ENCODE data around the gene SLC25A12.
A peak's percentile ranks its signal among the peaks of the same experiment; 100 is the strongest.

SLC25A12 gene

DNA sequence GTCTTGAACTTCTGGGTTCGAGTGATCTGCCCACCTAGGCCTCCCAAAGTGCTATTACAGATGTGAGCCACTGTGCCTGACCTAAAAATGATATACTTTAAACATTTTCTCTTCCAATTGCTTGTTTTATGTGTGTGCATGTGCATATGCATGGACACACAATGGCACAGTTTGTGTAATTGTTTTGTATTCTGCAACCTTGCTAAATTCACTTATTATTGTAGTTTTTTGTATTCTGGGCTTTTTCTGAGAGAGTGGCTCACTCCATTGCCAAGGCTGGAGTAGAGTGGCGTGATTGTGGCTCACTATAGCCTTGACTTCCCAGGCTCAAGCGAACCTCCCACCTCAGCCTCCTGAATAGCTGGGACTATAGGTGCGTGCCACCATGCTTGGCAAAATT is 36.3 kb upstream of the SLC25A12 start:
- Histone ChIP-seq H3K4me3 (IDR thresholded peaks at IDR 0.05; ENCODE audit: insufficient read depth, low read depth, low read length) (no peak overlapping the region), H3K9ac (no peak overlapping the region), H3K27ac (no peak overlapping the region), H2AFZ (ENCODE audit: low read depth) (no peak overlapping the region), H4K20me1 (ENCODE audit: insufficient read depth) (no peaks in the 10 kb centered on the region), H3K79me2 (ENCODE audit: insufficient read depth, low read depth) (peaks cover 68% of the 10 kb centered on the region), H3K36me3 (ENCODE audit: insufficient read depth) (no peaks in the 10 kb centered on the region; the same call in 1 of the 2 replicates), H3K4me2 (no peak overlapping the region), H3K27me3 (ENCODE audit: insufficient read depth, low read depth) (no peaks in the 10 kb centered on the region), H3K4me1 (ENCODE audit: low read depth, poor library complexity, severe bottlenecking) (peaks cover 4% of the 10 kb centered on the region)
- TF ChIP-seq, protein P1, sequence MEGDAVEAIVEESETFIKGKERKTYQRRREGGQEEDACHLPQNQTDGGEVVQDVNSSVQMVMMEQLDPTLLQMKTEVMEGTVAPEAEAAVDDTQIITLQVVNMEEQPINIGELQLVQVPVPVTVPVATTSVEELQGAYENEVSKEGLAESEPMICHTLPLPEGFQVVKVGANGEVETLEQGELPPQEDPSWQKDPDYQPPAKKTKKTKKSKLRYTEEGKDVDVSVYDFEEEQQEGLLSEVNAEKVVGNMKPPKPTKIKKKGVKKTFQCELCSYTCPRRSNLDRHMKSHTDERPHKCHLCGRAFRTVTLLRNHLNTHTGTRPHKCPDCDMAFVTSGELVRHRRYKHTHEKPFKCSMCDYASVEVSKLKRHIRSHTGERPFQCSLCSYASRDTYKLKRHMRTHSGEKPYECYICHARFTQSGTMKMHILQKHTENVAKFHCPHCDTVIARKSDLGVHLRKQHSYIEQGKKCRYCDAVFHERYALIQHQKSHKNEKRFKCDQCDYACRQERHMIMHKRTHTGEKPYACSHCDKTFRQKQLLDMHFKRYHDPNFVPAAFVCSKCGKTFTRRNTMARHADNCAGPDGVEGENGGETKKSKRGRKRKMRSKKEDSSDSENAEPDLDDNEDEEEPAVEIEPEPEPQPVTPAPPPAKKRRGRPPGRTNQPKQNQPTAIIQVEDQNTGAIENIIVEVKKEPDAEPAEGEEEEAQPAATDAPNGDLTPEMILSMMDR (conservative IDR thresholded peaks at IDR 0.05; ENCODE audit: low read depth, low read length), result no peak

DNA sequence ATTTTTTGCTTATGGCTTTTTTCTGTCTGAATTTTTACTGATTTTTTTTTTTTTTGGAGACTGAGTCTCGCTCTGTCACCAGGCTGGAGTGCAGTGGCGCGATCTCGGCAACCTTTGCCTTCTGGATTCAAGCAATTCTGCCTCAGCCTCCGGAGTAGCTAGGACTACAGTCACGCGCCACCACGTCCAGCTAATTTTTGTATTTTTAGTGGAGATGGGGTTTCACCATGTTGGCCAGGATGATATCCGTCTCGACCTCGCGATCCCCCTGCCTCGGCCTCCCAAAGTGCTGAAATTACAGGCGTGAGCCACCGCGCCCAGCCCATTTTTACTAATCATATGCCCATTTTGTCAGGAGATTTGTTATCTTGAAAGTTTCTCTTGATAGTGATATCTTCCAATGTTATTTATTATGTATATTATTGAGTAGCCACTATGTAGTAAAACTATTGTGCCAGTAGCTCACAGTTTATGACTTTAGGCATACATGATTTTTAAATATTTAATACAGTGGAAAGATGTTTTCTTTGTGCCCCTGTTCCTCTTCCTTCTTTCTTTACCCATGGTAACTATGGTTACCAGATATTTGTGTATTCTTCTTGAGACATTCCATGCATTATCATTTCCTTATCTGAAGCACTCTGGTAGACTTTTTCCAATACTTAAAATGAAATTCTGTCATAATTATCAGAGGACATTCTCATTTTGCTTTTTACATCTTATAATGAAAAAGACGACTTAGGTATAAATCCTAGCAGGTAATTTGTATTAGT is 30.3 kb upstream of the SLC25A12 start:
- Histone ChIP-seq H2AFZ (ENCODE audit: low read depth) (no peak overlapping the region), H3K9ac (no peak overlapping the region), H3K36me3 (ENCODE audit: insufficient read depth) (no peaks in the 10 kb centered on the region), H3K79me2 (ENCODE audit: insufficient read depth, low read depth) (peaks cover 48% of the 10 kb centered on the region), H3K27me3 (ENCODE audit: insufficient read depth, low read depth) (no peaks in the 10 kb centered on the region), H3K4me3 (IDR thresholded peaks at IDR 0.05; ENCODE audit: insufficient read depth, low read depth, low read length) (no peak overlapping the region), H3K27ac (no peak overlapping the region), H3K4me2 (peak overlapping the region; percentile 98; the same call in 1 of the 2 replicates), H3K4me1 (ENCODE audit: low read depth, poor library complexity, severe bottlenecking) (peaks cover 34% of the 10 kb centered on the region), H4K20me1 (ENCODE audit: insufficient read depth) (no peaks in the 10 kb centered on the region)
- TF ChIP-seq, protein P1 (conservative IDR thresholded peaks at IDR 0.05; ENCODE audit: low read depth, low read length), result no peak

DNA sequence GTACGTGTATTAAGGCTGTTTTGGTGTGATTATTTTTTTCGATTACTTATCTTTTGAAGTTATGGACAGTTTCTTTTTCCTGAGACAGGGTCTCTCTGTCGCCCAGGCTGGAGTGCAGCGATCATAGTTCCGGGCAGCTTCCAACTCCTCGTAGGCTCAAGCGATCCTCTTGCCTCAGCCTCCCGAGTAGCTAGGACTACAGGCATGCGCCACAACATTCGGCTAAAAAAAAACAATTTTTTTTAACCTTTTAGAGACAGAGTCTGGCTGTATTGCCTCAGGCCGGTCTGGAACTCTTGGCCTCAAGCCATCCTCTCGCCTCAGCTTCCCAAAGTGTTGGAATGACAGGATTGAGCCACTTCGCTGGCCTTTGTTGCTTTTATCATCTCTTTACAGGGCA is 29.2 kb upstream of the SLC25A12 start:
- TF ChIP-seq, protein P1 (conservative IDR thresholded peaks at IDR 0.05; ENCODE audit: low read depth, low read length), result no peak
- H4K20me1 ChIP-seq (ENCODE audit: insufficient read depth), result no peaks in the 10 kb centered on the region
- no peaks in the 10 kb centered on the region for H3K27me3 ChIP-seq (ENCODE audit: insufficient read depth, low read depth)
- H3K4me1 ChIP-seq (ENCODE audit: low read depth, poor library complexity, severe bottlenecking), result peaks cover 34% of the 10 kb centered on the region
- peak overlapping the region; percentile 87; the same call in 1 of the 2 replicates for H2AFZ ChIP-seq (ENCODE audit: low read depth)
- peak overlapping the region; percentile 88 for H3K9ac ChIP-seq
- H3K36me3 ChIP-seq (ENCODE audit: insufficient read depth), result no peaks in the 10 kb centered on the region
- H3K4me3 ChIP-seq (IDR thresholded peaks at IDR 0.05; ENCODE audit: insufficient read depth, low read depth, low read length), result peak overlapping the region; percentile 84
- peak overlapping the region; percentile 78 for H3K27ac ChIP-seq
- H3K79me2 ChIP-seq (ENCODE audit: insufficient read depth, low read depth), result peaks cover 37% of the 10 kb centered on the region
- H3K4me2 ChIP-seq, result peak overlapping the region; percentile 98

DNA sequence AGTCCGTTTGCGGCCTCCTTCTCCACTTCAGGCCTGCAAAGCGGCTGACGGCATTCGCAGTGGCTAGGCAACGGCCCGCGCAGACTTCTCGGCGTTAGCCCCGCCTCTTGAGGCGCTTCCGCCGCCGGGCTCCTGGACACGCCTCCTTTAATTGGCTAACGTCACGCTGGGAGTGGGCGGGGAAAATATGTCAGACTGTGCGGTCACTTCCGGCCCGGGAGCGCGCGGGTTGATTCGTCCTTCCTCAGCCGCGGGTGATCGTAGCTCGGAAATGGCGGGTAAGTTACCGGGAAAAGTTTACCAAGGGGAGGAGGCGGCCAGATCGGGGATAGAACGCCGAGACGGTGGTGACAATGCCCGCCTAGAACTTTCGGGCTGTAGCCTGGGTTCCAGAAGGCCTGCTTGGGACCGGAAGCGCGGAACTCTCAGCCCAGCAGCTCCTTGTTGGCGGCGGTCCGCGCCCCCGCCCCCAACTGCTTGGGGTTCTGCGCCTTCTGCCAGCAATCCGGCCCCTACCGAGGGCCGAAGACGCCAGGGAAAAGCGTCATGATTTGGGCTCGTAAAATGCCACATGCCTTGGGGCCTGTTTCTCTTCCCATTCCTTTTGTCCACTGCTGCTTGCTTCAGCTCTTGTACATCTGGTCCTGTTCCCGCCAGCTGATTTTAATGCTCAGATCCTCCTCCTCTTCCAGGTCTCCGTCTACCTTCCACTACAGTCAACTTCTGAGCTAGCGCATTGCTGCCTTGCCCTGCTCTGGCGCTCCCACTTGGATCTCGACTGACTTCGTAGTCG is 28.4 kb upstream of the SLC25A12 start, which contains the start of gene HAT1:
Gene HAT1 (plus strand): TSS at position 232 of the 793 bp plus-strand sequence. CDS start 40 bp downstream, at position 272.
- Histone ChIP-seq H4K20me1 (ENCODE audit: insufficient read depth) (no peaks in the 10 kb centered on the region), H3K79me2 (ENCODE audit: insufficient read depth, low read depth) (peaks cover 31% of the 10 kb centered on the region), H3K9ac (peak within 1 kb of the TSS; percentile 88), H3K36me3 (ENCODE audit: insufficient read depth) (no peaks in the 10 kb centered on the region), H3K4me2 (peak within 1 kb of the TSS; percentile 98), H2AFZ (ENCODE audit: low read depth) (peak within 1 kb of the TSS; percentile 87), H3K4me3 (IDR thresholded peaks at IDR 0.05; ENCODE audit: insufficient read depth, low read depth, low read length) (peak within 1 kb of the TSS; percentile 84), H3K4me1 (ENCODE audit: low read depth, poor library complexity, severe bottlenecking) (peaks cover 34% of the 10 kb centered on the region), H3K27me3 (ENCODE audit: insufficient read depth, low read depth) (no peaks in the 10 kb centered on the region), H3K27ac (peak within 1 kb of the TSS; percentile 78)
- TF ChIP-seq, protein P1 (conservative IDR thresholded peaks at IDR 0.05; ENCODE audit: low read depth, low read length), result no peak
